H1 (cell line): ENCODE measurements around the gene DYNC1I1. TPM values are rescaled to one million over a fixed set of nuclear protein-coding genes. Genes with fewer than 3 reads are reported as not detected.

ENCODE experiments used
- ASH2L ChIP-seq: fragments of 200-600, 300-600 bp; sonication (generic); IDR thresholded peaks from one replicate; pipeline ENCODE4 v1.7.1; 2017; ENCODE audit warnings: low read length
- EP300 ChIP-seq, 2 experiments: IDR thresholded peaks; 1 replicate in 1 of 2; 2 replicates in 1 of 2; pipeline ENCODE4 v1.6.1; 2011 to 2012; ENCODE audit warnings: low read depth in 2 of 2, low read length in 2 of 2, mild to moderate bottlenecking in 2 of 2, borderline replicate concordance in 1 of 2, inconsistent platforms in 1 of 2, moderate library complexity in 1 of 2
- polyA plus RNA-seq, 7 experiments: library from polyadenylated mRNA; depleted of rRNA in 3 of 7; stranded (reverse) in 5 of 7; unstranded in 2 of 7; fragments of >200 nt in 5 of 7; fragments of 200-250 nt in 2 of 7; gene quantifications; 1 replicate in 5 of 7; 2 replicates in 1 of 7; 4 replicates in 1 of 7; pipeline versions ENCODE4 v1.2.1 to v1.2.3, GENCODE V29; 2011 to 2013; ENCODE audit warnings: missing spikeins in 2 of 7, mixed read lengths in 2 of 7
- total RNA-seq: library from RNA; stranded (reverse); fragmentation: NEBNext Ultra II Directional; extraction: Animal tissue kit (Norgen Biotek cat#: 25700); gene quantifications from 2 replicates; pipeline ENCODE4 v1.2.1, GENCODE V29; 2021

Gene DYNC1I1
- total and polyA plus RNA-seq, 2 of the 8 experiments (the other 6 are each of a cell fraction or from before 2014, with no cell fraction given), result 0.45 to 0.58 TPM

- no peak for TF ChIP-seq EP300 (IDR thresholded peaks at IDR 0.05; ENCODE audit: borderline replicate concordance in 1 of 2, low read depth in 2 of 2, low read length in 2 of 2)
- TF ChIP-seq ASH2L, result no peak
Observed at GRCh38 chr7:95845007-95845406, 72.7 kb downstream of the DYNC1I1 start (continued).
